MV-4-11 (cell line): ENCODE measurements around the gene UGT1A7.
"Not testable (repeated sequence)": the region's sequence is repeated elsewhere in the genome, so short reads cannot be mapped to it uniquely, and the experiment has no call there.

Experiments
- DNase-seq: peaks from one replicate; lab custom pipeline; 2025; lab: John Stamatoyannopoulos, UW

Gene UGT1A7

DNA sequence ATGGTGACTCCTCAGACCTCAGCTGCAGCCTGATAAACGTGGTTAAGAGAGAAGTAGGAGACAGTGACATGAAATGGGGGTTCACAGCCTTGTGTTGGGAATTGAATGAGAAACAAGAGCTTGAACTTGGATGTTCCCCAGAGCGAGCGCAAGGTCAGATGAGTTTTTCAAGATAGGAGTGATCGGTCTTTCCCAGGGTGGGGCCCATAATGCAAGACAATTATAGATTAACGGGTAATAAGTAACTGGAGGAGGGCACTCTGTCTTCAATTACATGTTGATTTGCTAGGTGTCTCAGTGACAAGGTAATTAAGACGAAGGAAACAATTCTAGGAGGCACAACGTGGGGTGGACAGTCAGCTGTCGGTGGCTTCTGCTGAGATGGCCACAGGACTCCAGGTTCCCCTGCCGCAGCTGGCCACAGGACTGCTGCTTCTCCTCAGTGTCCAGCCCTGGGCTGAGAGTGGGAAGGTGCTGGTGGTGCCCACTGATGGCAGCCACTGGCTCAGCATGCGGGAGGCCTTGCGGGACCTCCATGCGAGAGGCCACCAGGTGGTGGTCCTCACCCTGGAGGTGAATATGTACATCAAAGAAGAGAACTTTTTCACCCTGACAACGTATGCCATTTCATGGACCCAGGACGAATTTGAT, 31.0 kb downstream of the UGT1A7 start, which contains the start of gene UGT1A5:
Gene UGT1A5 (plus strand): TSS at position 297 of the 651 bp plus-strand sequence. CDS start 85 bp downstream, at position 382.
- DNase-seq: no peak

DNA sequence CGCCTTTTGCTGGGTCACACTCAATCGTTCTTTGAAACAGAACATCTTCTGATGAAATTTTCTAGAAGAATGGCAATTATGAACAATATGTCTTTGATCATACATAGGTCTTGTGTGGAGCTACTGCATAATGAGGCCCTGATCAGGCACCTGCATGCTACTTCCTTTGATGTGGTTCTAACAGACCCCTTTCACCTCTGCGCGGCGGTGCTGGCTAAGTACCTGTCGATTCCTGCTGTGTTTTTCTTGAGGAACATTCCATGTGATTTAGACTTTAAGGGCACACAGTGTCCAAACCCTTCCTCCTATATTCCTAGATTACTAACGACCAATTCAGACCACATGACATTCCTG, 31.5 kb downstream of the UGT1A7 start:
- no peak for DNase-seq

DNA sequence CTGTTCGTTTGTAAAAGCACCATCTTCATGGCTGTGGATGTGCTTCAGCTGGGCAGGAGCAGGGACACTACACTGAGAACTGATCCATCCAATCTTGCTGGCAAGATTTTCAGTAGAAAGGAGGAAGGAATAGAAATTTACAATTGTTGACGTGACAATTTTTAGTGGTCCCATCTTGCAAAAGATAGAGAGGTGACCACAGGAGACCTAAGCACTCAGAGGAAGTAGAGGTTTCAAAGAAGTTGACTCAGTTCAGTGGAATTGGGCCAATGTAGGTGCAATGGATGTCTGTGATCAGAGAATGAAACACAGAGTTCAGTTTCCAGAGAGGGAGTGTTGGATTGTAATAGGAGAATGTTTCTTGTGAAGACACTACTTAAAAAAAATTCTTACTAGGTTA, 32.4 kb downstream of the UGT1A7 start:
- peak; percentile 21 for DNase-seq

DNA sequence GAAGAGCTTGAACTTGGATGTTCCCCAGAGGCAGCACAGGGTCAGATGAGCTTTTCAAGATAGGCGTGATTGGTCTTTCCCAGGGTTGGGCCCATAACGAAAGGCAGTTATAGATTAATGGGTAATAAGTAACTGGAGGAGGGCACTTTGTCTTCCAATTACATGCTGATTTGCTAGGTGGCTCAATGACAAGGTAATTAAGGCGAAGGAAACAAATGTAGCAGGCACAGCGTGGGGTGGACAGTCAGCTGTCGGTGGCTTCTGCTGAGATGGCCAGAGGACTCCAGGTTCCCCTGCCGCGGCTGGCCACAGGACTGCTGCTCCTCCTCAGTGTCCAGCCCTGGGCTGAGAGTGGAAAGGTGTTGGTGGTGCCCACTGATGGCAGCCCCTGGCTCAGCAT, 36.9 kb downstream of the UGT1A7 start, which contains the start of gene UGT1A4:
Gene UGT1A4 (plus strand): TSS at position 185 of the 400 bp plus-strand sequence. CDS start 85 bp downstream, at position 270.
- no peak for DNase-seq

DNA sequence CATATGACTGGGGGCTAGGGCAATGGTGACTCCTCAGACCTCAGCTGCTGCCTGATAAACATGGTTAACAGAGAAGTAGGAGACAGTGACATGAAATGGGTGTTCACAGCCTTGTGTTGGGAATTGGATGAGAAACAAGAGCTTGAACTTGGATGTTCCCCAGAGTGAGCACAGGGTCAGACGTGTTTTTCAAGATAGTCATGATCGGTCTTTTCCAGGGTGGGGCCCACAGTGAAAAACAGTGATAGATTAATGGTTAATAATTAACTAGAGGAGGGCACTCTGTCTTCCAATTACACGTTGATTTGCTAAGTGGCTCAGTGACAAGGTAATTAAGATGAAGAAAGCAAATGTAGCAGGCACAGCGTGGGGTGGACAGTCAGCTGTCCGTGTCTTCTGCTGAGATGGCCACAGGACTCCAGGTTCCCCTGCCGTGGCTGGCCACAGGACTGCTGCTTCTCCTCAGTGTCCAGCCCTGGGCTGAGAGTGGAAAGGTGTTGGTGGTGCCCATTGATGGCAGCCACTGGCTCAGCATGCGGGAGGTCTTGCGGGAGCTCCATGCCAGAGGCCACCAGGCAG, 47.1 kb downstream of the UGT1A7 start, which contains the start of gene UGT1A3:
Gene UGT1A3 (plus strand): TSS at position 320 of the 579 bp plus-strand sequence. CDS start 85 bp downstream, at position 405.
- DNase-seq: no peak

DNA sequence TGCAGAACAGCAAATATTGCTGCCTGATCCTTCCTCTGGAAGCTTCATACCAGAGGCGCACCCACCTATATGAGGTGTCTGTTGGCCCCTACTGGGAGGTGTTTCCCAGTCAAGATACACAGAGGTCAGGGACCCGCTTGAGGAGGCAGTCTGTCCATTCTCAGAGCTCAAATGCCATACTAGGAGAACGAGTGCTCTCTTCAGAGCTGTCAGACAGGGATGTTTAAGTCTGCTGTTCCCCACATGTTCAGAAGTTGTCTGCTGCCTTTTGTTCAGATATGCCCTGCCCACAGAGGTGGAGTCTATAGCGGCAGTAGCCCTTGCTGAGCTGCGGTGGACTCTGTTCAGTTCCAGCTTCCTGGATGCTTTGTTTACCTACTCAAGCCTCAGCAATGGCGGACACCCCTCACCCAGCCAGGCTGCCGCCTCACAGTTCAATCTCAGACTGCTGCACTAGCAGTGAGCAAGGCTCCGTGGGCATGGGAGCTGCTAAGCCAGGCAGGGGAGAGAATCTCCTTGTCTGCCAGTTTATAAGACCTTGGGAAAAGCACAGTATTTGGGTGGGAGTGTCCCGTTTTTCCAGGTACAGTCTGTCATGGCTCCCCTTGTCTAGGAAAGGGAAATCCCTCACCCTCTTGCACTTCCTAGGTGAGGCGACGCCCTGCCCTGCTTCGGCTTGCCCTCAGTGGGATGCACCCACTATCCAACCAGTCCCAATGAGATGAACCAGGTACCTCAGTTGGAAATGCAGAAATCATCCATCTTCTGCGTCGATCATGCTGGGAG, 55.4 kb downstream of the UGT1A7 start:
- not testable (repeated sequence) for DNase-seq

DNA sequence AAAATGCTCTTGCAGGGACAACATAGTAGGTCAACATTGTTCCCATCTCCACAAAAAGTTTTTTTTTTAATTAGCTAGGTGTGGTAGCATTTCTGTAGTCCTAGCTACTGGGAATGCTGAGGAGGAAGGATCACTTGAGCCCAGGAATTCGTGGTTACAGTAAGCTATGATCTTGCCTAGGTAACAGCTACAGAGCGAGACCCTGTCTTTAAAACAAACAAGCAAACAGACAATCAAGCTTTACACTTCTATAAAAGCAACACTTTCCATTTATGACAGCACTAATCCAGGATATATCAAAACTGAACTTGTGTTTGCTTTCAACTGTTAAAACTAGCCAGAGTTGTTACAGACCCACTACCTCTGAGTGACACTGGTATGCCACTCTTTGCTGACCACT, 59.2 kb downstream of the UGT1A7 start:
- DNase-seq: no peak

DNA sequence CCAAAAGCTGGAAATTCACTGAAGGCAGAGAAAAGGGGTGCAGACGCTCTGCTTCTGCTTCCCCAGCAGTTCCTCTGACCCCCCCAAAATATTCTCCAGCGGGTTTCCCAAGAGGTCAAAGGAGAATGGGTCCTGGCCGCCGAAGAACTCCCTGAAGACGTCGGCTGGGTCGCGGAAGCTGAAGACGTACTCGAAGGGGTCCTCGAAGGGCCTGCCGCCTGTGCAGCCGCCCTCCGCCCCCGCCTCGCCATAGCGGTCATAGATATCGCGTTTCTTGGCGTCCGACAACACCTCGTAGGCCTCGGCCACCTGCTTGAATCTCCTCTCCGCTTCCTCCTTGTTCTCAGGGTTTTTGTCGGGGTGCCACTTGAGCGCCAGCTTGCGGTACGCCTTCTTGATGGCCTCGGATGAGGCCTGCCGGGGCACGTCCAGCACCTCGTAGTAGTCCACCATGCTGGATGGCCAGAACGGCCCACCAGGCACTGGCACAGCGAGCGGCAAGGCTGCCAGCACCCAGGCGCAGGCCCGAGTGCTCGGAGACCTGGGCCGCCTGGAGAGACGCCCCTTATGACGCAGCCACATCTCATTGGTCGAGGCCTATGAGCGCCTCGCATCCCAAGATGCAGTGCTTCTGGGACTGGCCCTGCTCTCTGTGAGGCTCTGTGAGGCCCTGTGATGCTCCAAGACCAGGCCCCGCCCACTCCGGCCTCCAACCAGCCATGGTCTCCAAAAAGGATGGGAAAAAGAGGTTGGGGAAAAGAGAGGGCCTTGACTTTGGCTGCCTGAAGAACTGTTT, 62.0 kb downstream of the UGT1A7 start:
- DNase-seq: no peak

DNA sequence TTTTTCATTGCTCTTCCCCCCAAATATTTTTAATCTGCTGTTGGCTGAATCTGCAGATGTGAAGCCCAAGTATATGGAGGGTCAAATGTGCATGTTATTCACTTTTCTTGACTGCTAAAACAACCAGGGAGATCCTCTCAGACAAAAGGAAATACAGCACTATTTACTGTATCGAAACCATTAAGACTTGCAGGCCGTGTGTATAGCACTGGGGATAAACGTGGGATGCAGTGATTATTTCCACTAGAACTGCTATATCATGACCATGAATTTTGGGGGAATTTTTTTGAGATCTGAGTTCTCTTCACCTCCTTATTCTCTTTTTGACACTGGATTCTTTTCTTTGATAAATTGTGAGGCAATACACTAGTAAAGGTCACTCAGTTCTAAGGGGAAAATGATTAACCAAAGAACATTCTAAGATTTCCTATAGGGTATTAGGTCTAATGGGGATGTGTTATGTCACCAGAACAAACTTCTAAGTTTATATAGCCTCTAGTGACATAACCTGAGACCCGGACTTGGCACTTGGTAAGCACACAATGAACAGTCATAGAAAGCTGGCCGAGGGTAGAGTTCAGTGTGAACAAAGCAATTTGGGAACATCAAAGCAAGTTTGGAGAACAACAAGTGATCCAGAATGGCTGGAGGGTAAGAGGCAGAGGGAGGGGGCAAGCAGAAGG, 63.5 kb downstream of the UGT1A7 start:
- DNase-seq: no peak

DNA sequence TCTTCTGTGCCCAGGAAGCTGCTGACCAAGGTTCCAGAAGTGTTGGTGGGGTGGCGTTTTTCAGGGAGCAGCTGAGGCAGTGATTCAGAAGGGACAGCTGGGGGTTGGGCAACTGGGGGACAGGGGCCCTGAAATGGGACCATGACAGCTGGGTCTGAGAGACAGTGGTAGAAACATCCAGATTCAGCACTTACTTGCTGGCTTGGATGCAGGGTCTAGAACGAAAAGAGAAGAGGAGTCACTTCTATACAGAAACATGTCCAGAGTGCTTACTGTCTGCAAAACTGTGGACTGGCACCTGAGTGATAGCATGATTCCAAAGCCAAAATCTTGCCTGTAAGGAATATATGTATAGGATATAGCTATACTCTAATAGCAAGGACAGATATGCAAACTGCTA, 64.1 kb downstream of the UGT1A7 start:
- not testable (repeated sequence) for DNase-seq

DNA sequence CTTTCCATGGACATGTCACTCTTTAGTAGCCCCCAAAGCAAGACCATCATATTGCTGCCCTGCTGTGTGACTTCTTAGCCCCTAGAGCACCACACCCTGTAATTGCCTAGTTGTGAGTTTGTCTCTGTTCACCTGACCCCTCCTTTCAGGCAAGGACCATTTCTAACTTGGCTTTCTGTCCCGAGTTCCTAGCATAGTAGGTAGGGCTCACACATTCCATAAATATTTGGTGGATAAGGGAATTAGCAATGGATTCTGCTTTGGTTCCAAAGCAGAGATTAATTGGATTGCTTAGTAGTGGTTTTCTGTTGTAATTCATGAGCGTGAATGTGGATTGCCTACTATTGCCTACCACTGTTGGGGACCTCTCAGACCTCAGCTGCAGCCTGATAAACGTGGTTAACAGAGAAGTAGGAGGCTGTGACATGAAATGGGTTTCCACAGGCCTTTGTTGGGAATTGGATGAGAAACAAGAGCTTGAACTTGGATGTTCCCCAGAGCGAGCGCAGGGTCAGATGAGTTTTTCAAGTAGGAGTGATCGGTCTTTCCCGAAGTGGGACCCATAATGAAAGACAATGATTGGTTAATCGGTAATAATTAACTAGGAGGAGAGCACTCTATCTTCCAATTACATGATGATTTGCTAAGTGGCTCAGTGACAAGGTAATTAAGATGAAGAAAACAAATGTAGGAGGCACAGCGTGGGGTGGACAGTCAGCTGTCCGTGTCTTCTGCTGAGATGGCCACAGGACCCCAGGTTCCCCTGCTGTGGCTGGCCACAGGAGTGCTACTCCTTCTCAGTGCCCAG, 65.0 kb downstream of the UGT1A7 start:
- DNase-seq: no peak

DNA sequence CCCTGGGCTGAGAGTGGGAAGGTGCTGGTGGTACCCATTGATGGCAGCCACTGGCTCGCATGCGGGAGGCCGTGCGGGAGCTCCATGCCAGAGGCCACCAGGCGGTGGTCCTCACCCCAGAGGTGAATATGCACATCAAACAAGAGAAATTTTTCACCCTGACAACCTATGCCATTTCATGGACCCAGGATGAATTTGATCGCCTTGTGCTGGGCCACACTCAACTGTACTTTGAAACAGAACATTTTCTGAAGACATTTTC, 65.5 kb downstream of the UGT1A7 start:
- DNase-seq: no peak

DNA sequence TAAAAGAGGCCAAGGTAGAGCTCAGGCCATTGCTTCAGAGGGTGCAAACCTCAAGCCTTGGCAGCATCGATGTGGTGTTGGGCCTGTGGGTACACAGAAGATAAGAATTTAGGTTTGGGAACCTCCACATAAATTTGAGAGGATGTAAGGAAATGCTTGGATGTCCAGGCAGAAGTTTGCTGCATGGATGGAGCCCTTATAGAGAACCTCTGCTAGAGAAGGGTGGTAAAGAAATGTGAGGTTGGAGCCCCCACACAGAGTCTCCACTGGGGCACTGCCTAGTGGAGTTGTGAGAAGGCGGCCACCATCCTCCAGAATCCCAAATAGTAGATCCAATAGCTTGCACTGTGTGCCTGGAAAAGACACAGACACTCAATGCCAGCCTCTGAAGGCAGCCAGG, 69.0 kb downstream of the UGT1A7 start:
- DNase-seq: not testable (repeated sequence)

DNA sequence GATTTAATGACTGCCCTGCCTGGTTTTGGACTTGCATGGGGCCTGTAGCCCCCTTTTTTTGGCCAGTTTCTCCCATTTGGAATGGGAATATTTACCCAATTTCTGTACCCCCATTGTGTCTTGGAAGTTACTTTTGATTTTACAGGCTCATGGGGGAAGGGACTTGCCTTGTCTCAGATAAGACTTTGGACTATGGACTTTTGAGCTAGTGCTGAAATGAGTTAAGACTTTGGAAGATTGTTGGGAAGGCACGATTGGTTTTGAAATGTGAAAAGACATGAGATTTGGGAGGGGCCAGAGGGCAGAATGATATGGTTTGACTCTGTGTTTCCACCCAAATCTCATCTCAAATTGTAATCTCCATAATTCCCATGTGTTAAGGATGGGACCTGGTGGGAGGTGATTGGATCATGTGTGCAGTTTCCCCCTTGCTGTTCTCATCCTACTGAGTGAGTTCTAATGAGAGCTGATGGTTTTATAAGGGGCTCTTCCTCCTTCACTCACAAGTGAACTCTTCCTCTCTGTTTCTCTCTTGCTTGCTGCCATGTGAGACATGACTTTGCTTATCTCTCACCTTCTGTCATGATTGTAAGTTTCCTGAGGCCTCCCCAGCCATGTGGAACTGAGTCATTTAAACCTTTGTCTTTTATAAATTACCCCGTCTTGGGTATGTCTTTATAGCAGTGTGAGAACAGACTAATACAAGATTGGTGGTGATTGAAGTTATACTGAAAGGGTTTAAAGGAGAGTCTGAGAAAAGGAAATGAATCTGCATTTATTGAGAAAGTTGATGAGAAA, 69.7 kb downstream of the UGT1A7 start:
- DNase-seq: not testable (repeated sequence)

DNA sequence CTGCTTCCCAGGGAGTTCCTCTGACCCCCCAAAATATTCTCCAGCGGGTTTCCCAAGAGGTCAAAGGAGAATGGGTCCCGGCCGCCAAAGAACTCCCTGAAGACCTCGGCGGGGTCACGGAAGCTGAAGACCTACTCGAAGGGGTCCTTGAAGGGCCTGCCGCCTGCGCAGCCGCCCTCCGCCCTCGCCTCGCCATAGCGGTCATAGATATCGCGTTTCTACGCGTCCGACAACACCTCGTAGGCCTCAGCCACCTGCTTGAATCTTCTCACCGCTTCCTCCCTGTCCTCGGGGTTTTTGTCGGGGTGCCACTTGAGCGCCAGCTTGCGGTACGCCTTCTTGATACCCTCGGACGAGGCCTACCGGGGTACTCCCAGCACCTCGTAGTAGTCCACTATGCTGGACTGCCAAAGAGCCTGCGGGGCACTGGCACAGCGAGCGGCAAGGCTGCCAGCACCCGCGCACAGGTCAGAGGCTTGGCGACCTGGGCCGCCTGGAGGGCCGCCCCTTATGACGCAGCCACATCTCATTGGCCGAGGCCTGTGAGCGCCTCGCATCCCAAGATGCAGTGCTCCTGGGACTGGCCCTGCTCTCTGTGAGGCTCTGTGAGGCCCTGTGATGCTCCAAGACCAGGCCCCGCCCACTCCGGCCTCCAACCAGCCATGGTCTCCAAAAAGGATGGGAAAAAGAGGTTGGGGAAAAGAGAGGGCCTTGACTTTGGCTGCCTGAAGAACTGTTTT, 73.3 kb downstream of the UGT1A7 start:
- DNase-seq: no peak

DNA sequence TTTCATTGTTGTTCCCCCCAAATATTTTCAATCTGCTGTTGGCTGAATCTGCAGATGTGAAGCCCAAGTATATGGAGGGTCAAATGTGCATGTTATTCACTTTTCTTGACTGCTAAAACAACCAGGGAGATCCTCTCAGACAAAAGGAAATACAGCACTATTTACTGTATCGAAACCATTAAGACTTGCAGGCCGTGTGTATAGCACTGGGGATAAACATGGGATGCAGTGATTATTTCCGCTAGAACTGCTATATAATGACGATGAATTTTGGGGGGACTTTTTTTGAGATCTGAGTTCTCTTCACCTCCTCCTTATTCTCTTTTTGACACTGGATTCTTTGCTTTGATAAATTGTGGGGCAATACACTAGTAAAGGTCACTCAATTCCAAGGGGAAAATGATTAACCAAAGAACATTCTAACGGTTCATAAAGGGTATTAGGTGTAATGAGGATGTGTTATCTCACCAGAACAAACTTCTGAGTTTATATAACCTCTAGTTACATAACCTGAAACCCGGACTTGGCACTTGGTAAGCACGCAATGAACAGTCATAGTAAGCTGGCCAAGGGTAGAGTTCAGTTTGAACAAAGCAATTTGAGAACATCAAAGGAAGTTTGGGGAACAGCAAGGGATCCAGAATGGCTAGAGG, 74.9 kb downstream of the UGT1A7 start:
- no peak for DNase-seq

DNA sequence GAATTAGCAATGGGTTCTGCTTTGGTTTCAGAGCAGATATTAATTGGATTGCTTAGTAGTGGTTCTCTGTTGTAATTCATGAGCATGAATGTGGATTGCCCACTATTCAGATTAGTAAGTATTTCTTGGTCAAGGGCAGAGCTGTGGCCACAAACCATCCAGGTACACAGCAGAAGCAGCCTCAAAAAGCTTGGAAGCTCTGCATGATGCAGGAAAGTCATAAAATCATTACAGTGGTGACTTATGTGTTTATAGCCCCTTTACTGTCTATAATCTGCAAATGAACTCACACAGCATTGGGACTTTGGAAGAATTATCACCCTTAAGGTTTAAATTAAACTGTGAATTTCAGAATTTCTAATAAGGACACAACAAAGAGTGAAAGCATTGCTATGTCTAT, 76.4 kb downstream of the UGT1A7 start:
- no peak for DNase-seq

DNA sequence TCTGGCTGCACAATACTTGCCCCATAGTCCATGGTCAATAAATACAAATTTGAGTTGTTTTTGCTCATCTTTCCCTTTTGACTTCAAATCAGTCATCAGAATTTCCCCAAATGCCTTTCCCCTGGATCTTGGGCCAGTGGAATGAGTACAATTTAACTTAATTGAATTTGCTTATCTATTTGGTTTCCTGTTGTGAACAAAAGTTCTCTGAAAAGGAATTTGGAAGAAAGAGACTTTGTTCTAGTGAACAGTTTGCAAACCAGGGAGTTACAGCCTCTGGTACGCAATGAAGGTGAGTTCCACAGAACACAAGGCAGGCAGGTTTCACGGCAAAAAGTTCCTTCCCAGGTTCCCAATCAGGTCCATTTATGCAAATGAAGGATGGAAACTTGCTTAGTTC, 77.1 kb downstream of the UGT1A7 start:
- DNase-seq: no peak

DNA sequence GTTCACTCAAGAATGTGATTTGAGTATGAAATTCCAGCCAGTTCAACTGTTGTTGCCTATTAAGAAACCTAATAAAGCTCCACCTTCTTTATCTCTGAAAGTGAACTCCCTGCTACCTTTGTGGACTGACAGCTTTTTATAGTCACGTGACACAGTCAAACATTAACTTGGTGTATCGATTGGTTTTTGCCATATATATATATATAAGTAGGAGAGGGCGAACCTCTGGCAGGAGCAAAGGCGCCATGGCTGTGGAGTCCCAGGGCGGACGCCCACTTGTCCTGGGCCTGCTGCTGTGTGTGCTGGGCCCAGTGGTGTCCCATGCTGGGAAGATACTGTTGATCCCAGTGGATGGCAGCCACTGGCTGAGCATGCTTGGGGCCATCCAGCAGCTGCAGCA, 78.3 kb downstream of the UGT1A7 start, which contains the start of gene UGT1A1:
Gene UGT1A1 (plus strand): TSS at position 228 of the 400 bp plus-strand sequence. CDS start 18 bp downstream, at position 246.
- no peak for DNase-seq
